GM23338 (cell line): ENCODE data around the gene SUCLG1. TPM values are rescaled to one million over a fixed set of nuclear protein-coding genes. Genes with fewer than 3 reads are reported as not detected.

Source experiments
- ATAC-seq: fragments of 200-7000 bp; cut with Tn5 transposase; 3 replicates; pipeline ENCODE4 v1.9.1; 2020
- DNase-seq: peaks from one replicate; pipeline ENCODE4 v3.0.0-alpha.2; 2015; ENCODE audit warnings: low spot score
- H2AFZ ChIP-seq: fragments of 200-600 bp; sonication (generic); 2 replicates; pipeline ENCODE4 v1.8.0; 2016; ENCODE audit warnings: antibody characterized with exemption, mild to moderate bottlenecking, moderate library complexity
- H3F3A ChIP-seq: fragments of 200-600 bp; sonication (generic); replicated peaks from 2 replicates; pipeline ENCODE4 v1.8.0; 2017; ENCODE audit warnings: antibody characterized with exemption, mixed run types, low read depth
- H3K27ac ChIP-seq: fragments of 200-600 bp; sonication (generic); 2 replicates; pipeline ENCODE4 v1.6.1; 2016; ENCODE audit warnings: low read depth
- H3K27me3 ChIP-seq: fragments of 200-600 bp; sonication (generic); 2 replicates; pipeline ENCODE4 v1.8.0; 2016; ENCODE audit warnings: mild to moderate bottlenecking, mixed run types, moderate library complexity; ENCODE audit not compliant: insufficient read depth
- H3K36me3 ChIP-seq: fragments of 200-600 bp; sonication (generic); 2 replicates; pipeline ENCODE4 v1.8.0; 2016; ENCODE audit warnings: mild to moderate bottlenecking; ENCODE audit not compliant: insufficient read depth
- H3K4me1 ChIP-seq: fragments of 200-600 bp; sonication (generic); 2 replicates; pipeline ENCODE4 v1.8.0; 2016; ENCODE audit warnings: mild to moderate bottlenecking, moderate library complexity; ENCODE audit not compliant: insufficient read depth
- H3K4me2 ChIP-seq: fragments of 200-600 bp; sonication (generic); 2 replicates; pipeline ENCODE4 v1.7.1; 2017; ENCODE audit warnings: mixed run types
- H3K4me3 ChIP-seq: fragments of 200-600 bp; sonication (generic); 2 replicates; pipeline ENCODE4 v1.6.1; 2016; ENCODE audit warnings: mixed run types
- H3K79me2 ChIP-seq: fragments of 200-600 bp; sonication (generic); replicated peaks from 2 replicates; pipeline ENCODE4 v1.8.0; 2017; ENCODE audit warnings: mild to moderate bottlenecking; ENCODE audit not compliant: insufficient read depth
- H3K9me2 ChIP-seq: fragments of 200-600 bp; sonication (generic); 2 replicates; pipeline ENCODE4 v1.8.0; 2017; ENCODE audit not compliant: insufficient read depth
- H4K20me1 ChIP-seq: fragments of 200-600 bp; sonication (generic); replicated peaks from 2 replicates; pipeline ENCODE4 v1.8.0; 2017; ENCODE audit warnings: mild to moderate bottlenecking; ENCODE audit not compliant: insufficient read depth
- H3K27ac Mint-ChIP-seq: 2 replicates; pipeline ENCODE4 v1.8.0; 2020; ENCODE audit warnings: inconsistent platforms, mild to moderate bottlenecking, moderate library complexity, mixed read lengths
- H3K27me3 Mint-ChIP-seq: 3 replicates; pipeline ENCODE4 v1.8.0; 2022; ENCODE audit warnings: low read depth, mild to moderate bottlenecking, moderate library complexity, mixed read lengths, inconsistent platforms; ENCODE audit not compliant: insufficient read depth, poor library complexity
- H3K36me3 Mint-ChIP-seq: 3 replicates; pipeline ENCODE4 v1.8.0; 2021; ENCODE audit warnings: low read depth, mild to moderate bottlenecking, inconsistent platforms, moderate library complexity, mixed read lengths
- H3K4me1 Mint-ChIP-seq: 3 replicates; pipeline ENCODE4 v1.8.0; 2020; ENCODE audit warnings: mild to moderate bottlenecking, inconsistent platforms, mixed read lengths
- H3K4me3 Mint-ChIP-seq: 3 replicates; pipeline ENCODE4 v1.8.0; 2021; ENCODE audit warnings: moderate library complexity, mild to moderate bottlenecking, inconsistent platforms, mixed read lengths
- H3K9me3 Mint-ChIP-seq: 3 replicates; pipeline ENCODE4 v1.8.0; 2020; ENCODE audit warnings: moderate library complexity, mild to moderate bottlenecking, inconsistent platforms, mixed read lengths
- CREB1 ChIP-seq: fragments of 250-450 bp; sonication (Bioruptor Pico); IDR thresholded peaks from 2 replicates; pipeline ENCODE4 v1.5.0; 2020; ENCODE audit warnings: low read depth, mild to moderate bottlenecking, moderate library complexity
- CTCF ChIP-seq, 2 experiments: fragments of 200-600 bp in 1 of 2; sonication (generic) in 1 of 2; conservative IDR thresholded peaks; 2 replicates each; pipeline versions ENCODE4 v1.5.1 to v1.6.1; 2016 to 2017; ENCODE audit warnings: antibody characterized with exemption in 2 of 2, low read depth in 2 of 2, mild to moderate bottlenecking in 2 of 2, moderate library complexity in 1 of 2
- ETS1 ChIP-seq: IDR thresholded peaks from 2 replicates; pipeline ENCODE4 v1.6.1; 2016; ENCODE audit warnings: antibody characterized with exemption
- EZH2 ChIP-seq: fragments of 200-600 bp; sonication (generic); IDR thresholded peaks from one replicate; pipeline ENCODE4 v1.8.0; 2017; ENCODE audit warnings: antibody characterized with exemption, mild to moderate bottlenecking, low read depth; ENCODE audit not compliant: unreplicated experiment
- EZH2phosphoT487 ChIP-seq: fragments of 200-600 bp; sonication (generic); IDR thresholded peaks from one replicate; pipeline ENCODE4 v1.8.1; 2018; ENCODE audit warnings: antibody characterized with exemption; ENCODE audit not compliant: unreplicated experiment
- JUNB ChIP-seq: IDR thresholded peaks from one replicate; pipeline ENCODE4 v1.6.1; 2016; ENCODE audit warnings: antibody characterized with exemption; ENCODE audit not compliant: unreplicated experiment
- NANOG ChIP-seq: IDR thresholded peaks from 2 replicates; pipeline ENCODE4 v1.6.1; 2016; ENCODE audit warnings: antibody characterized with exemption, borderline replicate concordance
- POLR2AphosphoS5 ChIP-seq: IDR thresholded peaks from 2 replicates; pipeline ENCODE4 v1.6.1; 2016; ENCODE audit warnings: antibody characterized with exemption, low read depth
- REST ChIP-seq: IDR thresholded peaks from one replicate; pipeline ENCODE4 v1.6.1; 2018; ENCODE audit warnings: antibody characterized with exemption; ENCODE audit not compliant: unreplicated experiment
- STAT1 ChIP-seq: IDR thresholded peaks from one replicate; pipeline ENCODE4 v1.6.1; 2016; ENCODE audit warnings: antibody characterized with exemption; ENCODE audit not compliant: unreplicated experiment
- ZNF114 ChIP-seq: fragments of 250-450 bp; sonication (Bioruptor Pico); IDR thresholded peaks from 2 replicates; pipeline ENCODE4 v1.5.0; 2020; ENCODE audit warnings: mild to moderate bottlenecking, moderate library complexity
- ZNF331 ChIP-seq: fragments of 250-450 bp; sonication (Bioruptor Pico); IDR thresholded peaks from 2 replicates; pipeline ENCODE4 v1.5.0; 2020; ENCODE audit warnings: low read depth, mild to moderate bottlenecking, moderate library complexity
- ZNF462 ChIP-seq: fragments of 250-450 bp; sonication (Bioruptor Pico); IDR thresholded peaks from 2 replicates; pipeline ENCODE4 v1.5.0; 2020; ENCODE audit warnings: mild to moderate bottlenecking, moderate library complexity
- polyA plus RNA-seq: library from polyadenylated mRNA; unstranded; fragments of >200 nt; fragmentation: Nextera tagmentation; extraction: Ambion mirVana; gene quantifications from 2 replicates; pipeline ENCODE4 v1.2.1, GENCODE V29; 2016
- total RNA-seq: library from RNA; depleted of rRNA; stranded (reverse); fragments of >200 nt; shearing (Covaris generic); gene quantifications from 2 replicates; pipeline ENCODE4 v1.2.3, GENCODE V29; 2014

Gene SUCLG1
- total and polyA plus RNA-seq, 2 experiments from 2014 or later, result 24.3 to 36.0 TPM

GRCh38 chr2:84442888-84443287 lies 16.2 kb downstream of the SUCLG1 start:
- Histone ChIP-seq H3K79me2 (no peaks in the 10 kb centered on the region), H3K4me1 (no peaks in the 10 kb centered on the region), H3K36me3 (peaks cover 2% of the 10 kb centered on the region), H3K27me3 (no peaks in the 10 kb centered on the region), H2AFZ (no peak overlapping the region), H3K4me2 (no peak overlapping the region), H3K27ac (no peak overlapping the region), H3K4me3 (no peak overlapping the region), H3F3A (no peaks in the 10 kb centered on the region), H4K20me1 (no peaks in the 10 kb centered on the region), H3K9me2 (peaks cover 3% of the 10 kb centered on the region; the same call in 1 of the 2 replicates)
- Mint-ChIP-seq H3K4me1 (no peaks in the 10 kb centered on the region), H3K27me3 (peaks cover 1% of the 10 kb centered on the region), H3K9me3 (no peaks in the 10 kb centered on the region; the same call in 2 of the 3 replicates), H3K36me3 (peaks cover 64% of the 10 kb centered on the region), H3K27ac (no peak overlapping the region), H3K4me3 (no peak overlapping the region)
- no peak for TF ChIP-seq EZH2phosphoT487
- no peak for TF ChIP-seq JUNB
- TF ChIP-seq STAT1, result no peak
- TF ChIP-seq ZNF331 (CRISPR knock-in tag), result no peak
- no peak for TF ChIP-seq ZNF114 (CRISPR knock-in tag)
- TF ChIP-seq ETS1, result no peak
- no peak for TF ChIP-seq NANOG
- TF ChIP-seq CTCF (conservative IDR thresholded peaks at IDR 0.05; ENCODE audit: low read depth in 2 of 2), result no peak
- TF ChIP-seq ZNF462, result no peak
- TF ChIP-seq POLR2AphosphoS5, result no peak
- TF ChIP-seq CREB1 (CRISPR knock-in tag), result no peak
- no peak for TF ChIP-seq EZH2
- TF ChIP-seq REST, result no peak
- DNase-seq, result no peak
- no peak for ATAC-seq
